Thoracic aorta (tissue), 2 donors: ENCODE results near the gene PEA15. TPM values are rescaled to one million over a fixed set of nuclear protein-coding genes. Genes with fewer than 3 reads are reported as not detected.

ENCODE experiments used
- ATAC-seq: fragments of 150-250 bp; one replicate; pipeline ENCODE4 v1.8.0; 2017; ENCODE audit warnings: low read depth; ENCODE audit not compliant: insufficient number of reproducible peaks, low FRiP score
- DNase-seq: peaks from one replicate; pipeline ENCODE4 v3.0.0-alpha.2; 2020; ENCODE audit warnings: low spot score
- H3K27ac ChIP-seq, 2 donors: fragments of 200-600 bp; sonication (generic); 1 replicate in 1 of 2; 2 replicates in 1 of 2; pipeline ENCODE4 v1.5.1; 2016; ENCODE audit warnings: mild to moderate bottlenecking in 2 of 2, moderate library complexity in 2 of 2
- H3K27me3 ChIP-seq: fragments of 200-600 bp; sonication (generic); replicated peaks from 2 replicates; pipeline ENCODE4 v1.6.0; 2016; ENCODE audit warnings: mild to moderate bottlenecking; ENCODE audit not compliant: insufficient read depth
- H3K36me3 ChIP-seq: fragments of 200-600 bp; sonication (generic); one replicate; pipeline ENCODE4 v1.5.1; 2016
- H3K4me1 ChIP-seq, 2 donors: fragments of 200-600 bp; sonication (generic); 1 replicate in 1 of 2; 2 replicates in 1 of 2; pipeline versions ENCODE4 v1.5.1 to v1.6.0; 2016; ENCODE audit warnings: low read depth in 2 of 2, mild to moderate bottlenecking in 1 of 2; ENCODE audit not compliant: control insufficient read depth in 1 of 2
- H3K4me3 ChIP-seq: fragments of 200-600 bp; sonication (generic); 2 replicates; pipeline ENCODE4 v1.5.1; 2016; ENCODE audit warnings: mild to moderate bottlenecking
- H3K9me3 ChIP-seq: fragments of 200-600 bp; sonication (generic); 2 replicates; pipeline ENCODE4 v1.5.1; 2016
- total RNA-seq, 2 donors: library from RNA; depleted of rRNA; stranded (reverse); fragments of >200 nt; gene quantifications; one replicate each; pipeline versions ENCODE4 v1.1.0 to v1.2.3, GENCODE V29; 2016
- TF ChIP-seq, protein P1 (sequence below): fragments of 200-600 bp; sonication (generic); IDR thresholded peaks from one replicate; pipeline ENCODE4 v1.5.1; 2019; ENCODE audit warnings: antibody characterized with exemption

The PEA15 gene
- total RNA-seq, 2 donors from 2014 or later: 131 to 194 TPM

DNA sequence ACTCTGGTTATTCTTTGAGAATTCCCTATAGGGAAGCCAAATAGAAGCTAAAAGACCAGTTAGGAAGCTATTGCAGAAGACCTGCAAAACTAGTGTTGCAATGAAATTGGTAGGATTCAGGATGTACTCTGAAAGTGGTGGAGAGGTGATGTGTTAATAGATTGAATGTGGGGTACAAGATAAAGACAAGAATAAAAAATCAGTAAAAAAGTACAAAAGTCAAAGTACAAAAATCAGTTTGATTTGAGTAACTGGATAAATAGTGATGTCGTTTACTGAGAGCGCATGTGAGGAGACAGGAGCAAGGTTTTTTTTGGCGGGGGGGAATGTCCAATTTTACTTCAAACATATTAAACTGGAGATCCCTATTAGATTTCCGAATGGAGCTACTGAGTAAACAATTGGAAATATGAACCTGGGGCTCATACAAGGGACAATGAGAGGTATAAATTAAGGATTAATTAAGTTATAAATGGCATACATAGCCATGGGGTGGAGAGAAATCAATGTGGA, 59.7 kb downstream of the PEA15 start:
- no peak for DNase-seq
- Histone ChIP-seq H3K4me3 (no peak overlapping the region), H3K27me3 (no peaks in the 10 kb centered on the region), H3K9me3 (no peaks in the 10 kb centered on the region), H3K36me3 (no peaks in the 10 kb centered on the region), H3K27ac (no peak overlapping the region), H3K4me1 (peaks cover 17 to 18% of the 10 kb centered on the region in 2 donors)
- TF ChIP-seq, protein P1, sequence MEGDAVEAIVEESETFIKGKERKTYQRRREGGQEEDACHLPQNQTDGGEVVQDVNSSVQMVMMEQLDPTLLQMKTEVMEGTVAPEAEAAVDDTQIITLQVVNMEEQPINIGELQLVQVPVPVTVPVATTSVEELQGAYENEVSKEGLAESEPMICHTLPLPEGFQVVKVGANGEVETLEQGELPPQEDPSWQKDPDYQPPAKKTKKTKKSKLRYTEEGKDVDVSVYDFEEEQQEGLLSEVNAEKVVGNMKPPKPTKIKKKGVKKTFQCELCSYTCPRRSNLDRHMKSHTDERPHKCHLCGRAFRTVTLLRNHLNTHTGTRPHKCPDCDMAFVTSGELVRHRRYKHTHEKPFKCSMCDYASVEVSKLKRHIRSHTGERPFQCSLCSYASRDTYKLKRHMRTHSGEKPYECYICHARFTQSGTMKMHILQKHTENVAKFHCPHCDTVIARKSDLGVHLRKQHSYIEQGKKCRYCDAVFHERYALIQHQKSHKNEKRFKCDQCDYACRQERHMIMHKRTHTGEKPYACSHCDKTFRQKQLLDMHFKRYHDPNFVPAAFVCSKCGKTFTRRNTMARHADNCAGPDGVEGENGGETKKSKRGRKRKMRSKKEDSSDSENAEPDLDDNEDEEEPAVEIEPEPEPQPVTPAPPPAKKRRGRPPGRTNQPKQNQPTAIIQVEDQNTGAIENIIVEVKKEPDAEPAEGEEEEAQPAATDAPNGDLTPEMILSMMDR: no peak
- no peak for ATAC-seq

Other genes with a start within 250 kb of the PEA15 start
- 1 to 10 TPM; 5.0 to 6.8 TPM for gene PIGM, start 173.4 kb upstream of the PEA15 start, total RNA-seq
- gene KCNJ10, start 135.2 kb upstream of the PEA15 start, total RNA-seq: not detected
- under 1 TPM in 1 of 2 donors, not detected in 1; 0.95 TPM for gene KCNJ9, start 123.8 kb upstream of the PEA15 start, total RNA-seq
- gene IGSF8, start 106.8 kb upstream of the PEA15 start, total RNA-seq: 10 to 100 TPM; 29.6 to 40.8 TPM
- gene ATP1A2, start 89.6 kb upstream of the PEA15 start, total RNA-seq: 100 to 1,000 TPM in 1 of 2 donors, 10 to 100 TPM in 1; 86.0 to 146 TPM
- 1 to 10 TPM in 1 of 2 donors, under 1 TPM in 1; 0.68 to 1.1 TPM for gene ATP1A4, start 53.8 kb upstream of the PEA15 start, total RNA-seq
- 10 to 100 TPM in 1 of 2 donors, 1 to 10 TPM in 1; 6.0 to 10.7 TPM for gene CASQ1, start 14.8 kb upstream of the PEA15 start, total RNA-seq
- gene DCAF8, start 57.2 kb downstream of the PEA15 start, total RNA-seq: 100 to 1,000 TPM; 124 to 167 TPM
- 10 to 100 TPM; 42.8 to 45.4 TPM for gene PEX19, start 79.7 kb downstream of the PEA15 start, total RNA-seq
- 100 to 1,000 TPM; 114 to 162 TPM for gene COPA, start 137.9 kb downstream of the PEA15 start, total RNA-seq
- 10 to 100 TPM; 49.4 to 67.1 TPM for gene NCSTN, start 138.0 kb downstream of the PEA15 start, total RNA-seq
- under 1 TPM in 1 of 2 donors, not detected in 1; 0.14 TPM for gene NHLH1, start 161.7 kb downstream of the PEA15 start, total RNA-seq
- gene VANGL2, start 195.2 kb downstream of the PEA15 start, total RNA-seq: 1 to 10 TPM in 1 of 2 donors, under 1 TPM in 1; 0.27 to 1.3 TPM